Testis (tissue), 2 donors: ENCODE measurements around the gene SFRP4.

Experiments used
- POLR2A ChIP-seq: fragments of 450-650 bp; IDR thresholded peaks from one replicate; pipeline ENCODE4 v1.6.1; 2017; ENCODE audit warnings: antibody characterized with exemption, mild to moderate bottlenecking, moderate library complexity
- TF ChIP-seq, protein P1 (sequence below), 3 experiments: fragments of 450-650 bp in 2 of 3; fragments of 200-600 bp in 1 of 3; sonication (generic) in 1 of 3; IDR thresholded peaks; one replicate each; pipeline ENCODE4 v1.5.1; 2016 to 2019; ENCODE audit warnings: antibody characterized with exemption in 3 of 3, mild to moderate bottlenecking in 2 of 3, moderate library complexity in 1 of 3

DNA sequence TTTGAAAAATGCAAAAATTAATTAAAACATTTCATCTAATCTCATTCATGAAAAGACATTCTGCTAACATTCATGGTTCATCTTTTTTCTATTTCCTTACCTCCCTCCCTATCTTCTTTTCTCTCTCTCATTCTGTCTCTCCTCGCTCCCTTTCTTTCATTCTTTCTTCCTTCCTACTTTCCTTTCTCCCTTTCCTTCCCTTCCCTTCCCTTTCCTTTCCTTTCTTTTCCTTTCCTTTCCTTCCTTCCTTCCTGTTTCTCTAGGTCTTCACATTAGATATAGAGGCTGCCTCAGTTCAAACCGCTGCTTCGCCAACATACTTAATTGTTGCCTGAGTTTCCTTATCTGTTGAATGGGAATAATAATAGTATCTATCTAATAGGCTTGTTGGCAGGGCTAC is 21.9 kb downstream of the SFRP4 start:
- TF ChIP-seq, protein P1, sequence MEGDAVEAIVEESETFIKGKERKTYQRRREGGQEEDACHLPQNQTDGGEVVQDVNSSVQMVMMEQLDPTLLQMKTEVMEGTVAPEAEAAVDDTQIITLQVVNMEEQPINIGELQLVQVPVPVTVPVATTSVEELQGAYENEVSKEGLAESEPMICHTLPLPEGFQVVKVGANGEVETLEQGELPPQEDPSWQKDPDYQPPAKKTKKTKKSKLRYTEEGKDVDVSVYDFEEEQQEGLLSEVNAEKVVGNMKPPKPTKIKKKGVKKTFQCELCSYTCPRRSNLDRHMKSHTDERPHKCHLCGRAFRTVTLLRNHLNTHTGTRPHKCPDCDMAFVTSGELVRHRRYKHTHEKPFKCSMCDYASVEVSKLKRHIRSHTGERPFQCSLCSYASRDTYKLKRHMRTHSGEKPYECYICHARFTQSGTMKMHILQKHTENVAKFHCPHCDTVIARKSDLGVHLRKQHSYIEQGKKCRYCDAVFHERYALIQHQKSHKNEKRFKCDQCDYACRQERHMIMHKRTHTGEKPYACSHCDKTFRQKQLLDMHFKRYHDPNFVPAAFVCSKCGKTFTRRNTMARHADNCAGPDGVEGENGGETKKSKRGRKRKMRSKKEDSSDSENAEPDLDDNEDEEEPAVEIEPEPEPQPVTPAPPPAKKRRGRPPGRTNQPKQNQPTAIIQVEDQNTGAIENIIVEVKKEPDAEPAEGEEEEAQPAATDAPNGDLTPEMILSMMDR (IDR thresholded peaks at IDR 0.05): no peak
- TF ChIP-seq POLR2A: no peak
